SKM-1 (cell line): ENCODE results near the gene FAM186B.
"Not testable (repeated sequence)": the region's sequence is repeated elsewhere in the genome, so short reads cannot be mapped to it uniquely, and the experiment has no call there.

Experiments
- DNase-seq: peaks from one replicate; lab custom pipeline; 2025; ENCODE audit not compliant: unreplicated experiment; lab: John Stamatoyannopoulos, UW

Gene FAM186B

GRCh38 chr12:49605539-49605938, at the start of gene FAM186B:
FAM186B (minus strand) TSS chr12:49605639; CDS start chr12:49605477, 162 bp downstream.
- not testable (repeated sequence) for DNase-seq

GRCh38 chr12:49654715-49655114, 49.3 kb upstream of the FAM186B start:
- DNase-seq, result no peak

- DNase-seq, result no peak
These were observed 47.6 kb upstream of the FAM186B start for GRCh38 chr12:49652921-49653520.

GRCh38 chr12:49651855-49652254, 46.4 kb upstream of the FAM186B start:
- no peak for DNase-seq

GRCh38 chr12:49649892-49650291, 44.5 kb upstream of the FAM186B start:
- DNase-seq, result no peak

- no peak for DNase-seq
These were observed 44.0 kb upstream of the FAM186B start for GRCh38 chr12:49649445-49649844.

- DNase-seq, result no peak
These were observed 43.2 kb upstream of the FAM186B start for GRCh38 chr12:49648712-49649003.

- no peak for DNase-seq
These were observed 42.6 kb upstream of the FAM186B start for GRCh38 chr12:49647827-49648711.

- DNase-seq, result no peak
These were observed 41.6 kb upstream of the FAM186B start for GRCh38 chr12:49646871-49647654.

GRCh38 chr12:49646331-49646830, 40.9 kb upstream of the FAM186B start:
- DNase-seq, result no peak

- no peak for DNase-seq
These were observed 40.0 kb upstream of the FAM186B start for GRCh38 chr12:49645146-49646039.

GRCh38 chr12:49644620-49644994, 39.2 kb upstream of the FAM186B start:
- peak; percentile 0 for DNase-seq

- DNase-seq, result no peak
These were observed 38.7 kb upstream of the FAM186B start for GRCh38 chr12:49643961-49644619.

- no peak for DNase-seq
These were observed 37.7 kb upstream of the FAM186B start for GRCh38 chr12:49643135-49643534.

GRCh38 chr12:49642370-49642802, 36.9 kb upstream of the FAM186B start:
- DNase-seq, result no peak

- DNase-seq, result no peak
These were observed 36.4 kb upstream of the FAM186B start for GRCh38 chr12:49641748-49642369.

GRCh38 chr12:49636979-49637755, 31.7 kb upstream of the FAM186B start:
- peak; percentile 9 for DNase-seq

- no peak for DNase-seq
These were observed 31.1 kb upstream of the FAM186B start for GRCh38 chr12:49636574-49636973.

- no peak for DNase-seq
These were observed 30.2 kb upstream of the FAM186B start for GRCh38 chr12:49635656-49636055.
